HepG2 (cell line): ENCODE data around the gene SREK1. TPM values are rescaled to one million over a fixed set of nuclear protein-coding genes. Genes with fewer than 3 reads are reported as not detected.
A peak's percentile ranks its signal among the peaks of the same experiment; 100 is the strongest.

Experiments used
- AKAP8 ChIP-seq: sonication (generic); formaldehyde crosslinking; IDR thresholded peaks from 2 replicates; pipeline ENCODE4 v1.5.1; 2020; ENCODE audit warnings: mild to moderate bottlenecking, missing genetic modification reagents
- CHD2 ChIP-seq: IDR thresholded peaks from 2 replicates; pipeline ENCODE4 v1.6.1; 2011; ENCODE audit warnings: low read depth, low read length, improper control_type of control experiment
- CSRNP1 ChIP-seq: sonication (generic); formaldehyde crosslinking; IDR thresholded peaks from 2 replicates; pipeline ENCODE4 v1.8.1; 2023; ENCODE audit warnings: mild to moderate bottlenecking, missing genetic modification reagents
- GMEB2 ChIP-seq: IDR thresholded peaks from 2 replicates; pipeline ENCODE4 v1.6.1; 2016; ENCODE audit warnings: missing biosample characterization, missing genetic modification reagents, low read depth
- HDAC2 ChIP-seq: sonication (generic); formaldehyde crosslinking; IDR thresholded peaks from 2 replicates; pipeline ENCODE4 v1.4.0; 2020; ENCODE audit warnings: missing genetic modification reagents
- JUND ChIP-seq: sonication (generic); formaldehyde crosslinking; IDR thresholded peaks from 2 replicates; pipeline ENCODE4 v1.8.0; 2022; ENCODE audit warnings: mild to moderate bottlenecking, missing genetic modification reagents
- KLF16 ChIP-seq, 2 experiments: sonication (generic) in 1 of 2; formaldehyde crosslinking in 1 of 2; IDR thresholded peaks; 2 replicates each; pipeline versions ENCODE4 v1.6.1 to v1.8.0; 2016 to 2023; ENCODE audit warnings: missing genetic modification reagents in 2 of 2, missing compliant biosample characterization in 1 of 2
- MATR3 ChIP-seq: sonication (generic); formaldehyde crosslinking; IDR thresholded peaks from 2 replicates; pipeline ENCODE4 v1.4.0; 2020; ENCODE audit warnings: missing genetic modification reagents
- MNT ChIP-seq: fragments of 450-650 bp; IDR thresholded peaks from 2 replicates; pipeline ENCODE4 v1.6.1; 2016
- NFKBIZ ChIP-seq: IDR thresholded peaks from 2 replicates; pipeline ENCODE4 v1.6.1; 2018; ENCODE audit warnings: missing genetic modification reagents, missing compliant biosample characterization
- SMAD3 ChIP-seq: sonication (generic); formaldehyde crosslinking; IDR thresholded peaks from 2 replicates; pipeline ENCODE4 v1.4.0; 2020; ENCODE audit warnings: missing genetic modification reagents
- SOX6 ChIP-seq, 2 experiments: fragments of 450-650 bp in 1 of 2; sonication (generic) in 1 of 2; formaldehyde crosslinking in 1 of 2; IDR thresholded peaks; 2 replicates each; pipeline versions ENCODE4 v1.4.0 to v1.6.1; 2017 to 2020; ENCODE audit warnings: antibody characterized with exemption in 1 of 2, mild to moderate bottlenecking in 1 of 2, missing genetic modification reagents in 1 of 2
- ZBTB14 ChIP-seq: sonication (generic); formaldehyde crosslinking; IDR thresholded peaks from 2 replicates; pipeline ENCODE4 v1.4.0; 2020; ENCODE audit warnings: missing genetic modification reagents
- ZBTB34 ChIP-seq: sonication (generic); formaldehyde crosslinking; IDR thresholded peaks from 2 replicates; pipeline ENCODE4 v1.8.0; 2022; ENCODE audit warnings: mild to moderate bottlenecking, missing genetic modification reagents
- ZNF33B ChIP-seq: sonication (generic); formaldehyde crosslinking; IDR thresholded peaks from 2 replicates; pipeline ENCODE4 v1.5.1; 2020; ENCODE audit warnings: mild to moderate bottlenecking, missing genetic modification reagents
- ZNF34 ChIP-seq: sonication (generic); formaldehyde crosslinking; IDR thresholded peaks from 2 replicates; pipeline ENCODE4 v1.4.0; 2020; ENCODE audit warnings: mild to moderate bottlenecking, missing genetic modification reagents, borderline replicate concordance
- ZNF678 ChIP-seq: sonication (generic); formaldehyde crosslinking; IDR thresholded peaks from 2 replicates; pipeline ENCODE4 v1.4.0; 2020; ENCODE audit warnings: mild to moderate bottlenecking, missing genetic modification reagents
- ZNF710 ChIP-seq: sonication (generic); formaldehyde crosslinking; IDR thresholded peaks from 2 replicates; pipeline ENCODE4 v1.5.0; 2020; ENCODE audit warnings: mild to moderate bottlenecking, missing genetic modification reagents, borderline replicate concordance
- polyA plus RNA-seq, 8 experiments: library from polyadenylated mRNA; depleted of rRNA in 3 of 8; stranded (reverse) in 7 of 8; unstranded in 1 of 8; fragments of >200 nt; fragmentation: Illumina TruSeq in 4 of 8; extraction: Trizol in 4 of 8; gene quantifications; 2 replicates each; pipeline versions ENCODE4 v1.2.1 to v1.2.3, GENCODE V29; 2011 to 2016; ENCODE audit warnings: low read depth in 4 of 8, missing spikeins in 1 of 8, mixed read lengths in 1 of 8; ENCODE audit not compliant: insufficient read depth in 1 of 8
- total RNA-seq, 5 experiments: library from RNA; depleted of rRNA; stranded (reverse); fragments of >200 nt; fragmentation: Illumina TruSeq; extraction: Trizol; gene quantifications; 2 replicates each; pipeline ENCODE4 v1.2.3, GENCODE V29; 2016; ENCODE audit warnings: low read depth in 1 of 5

Gene SREK1
- total and polyA plus RNA-seq, 2 of the 13 experiments (the other 11 are each of a cell fraction or from before 2014, with no cell fraction given): 60.6 to 90.9 TPM

- peak; percentile 78; the same call in 1 of the 2 replicates for TF ChIP-seq CSRNP1 (CRISPR knock-in tag)
- no peak for TF ChIP-seq SOX6 (IDR thresholded peaks at IDR 0.05)
- peak; percentile 69 for TF ChIP-seq SOX6 (CRISPR knock-in tag; IDR thresholded peaks at IDR 0.05)
- TF ChIP-seq MATR3: no peak
- no peak for TF ChIP-seq ZNF678 (CRISPR knock-in tag)
- TF ChIP-seq MNT: peak; percentile 7; the same call in 1 of the 2 replicates
- TF ChIP-seq ZBTB34 (CRISPR knock-in tag): no peak
- no peak for TF ChIP-seq SMAD3
- peak; percentile 43; the same call in 1 of the 2 replicates for TF ChIP-seq GMEB2
- TF ChIP-seq KLF16 (CRISPR knock-in tag; IDR thresholded peaks at IDR 0.05): peak in 1 of 2 experiments; percentile 76; a peak in 1 of 4 replicates
- no peak for TF ChIP-seq AKAP8 (CRISPR knock-in tag)
- peak; percentile 62; the same call in 1 of the 2 replicates for TF ChIP-seq ZNF710 (CRISPR knock-in tag)
- no peak for TF ChIP-seq HDAC2 (CRISPR knock-in tag)
- peak; percentile 95 for TF ChIP-seq CHD2
- no peak for TF ChIP-seq NFKBIZ (CRISPR knock-in tag)
- TF ChIP-seq JUND: no peak; the same call in 1 of the 2 replicates
- no peak; the same call in 1 of the 2 replicates for TF ChIP-seq ZNF33B (CRISPR knock-in tag)
- peak; percentile 99 for TF ChIP-seq ZBTB14 (CRISPR knock-in tag)
- TF ChIP-seq ZNF34 (CRISPR knock-in tag): no peak; the same call in 1 of the 2 replicates
These were observed at the start of gene SREK1 (continued) for GRCh38 chr5:66144074-66144833.
